ENCODE measurements around the gene CREB5.

The CREB5 gene

GRCh38 chr7:28564755-28565374 is 152.5 kb downstream of the CREB5 start:
- no peak for TF ChIP-seq REST (IDR thresholded peaks at IDR 0.05; ENCODE audit: insufficient read depth in 1 of 2, low read depth in 2 of 2, low read length in 2 of 2)
- no peak for TF ChIP-seq SIN3A (IDR thresholded peaks at IDR 0.05; ENCODE audit: borderline replicate concordance, insufficient read depth, low read length)
- TF ChIP-seq TAF1 (IDR thresholded peaks at IDR 0.05; ENCODE audit: borderline replicate concordance, insufficient read depth, low read length): no peak

- TF ChIP-seq FOXP2 (optimal IDR thresholded peaks at IDR 0.05; ENCODE audit: borderline replicate concordance, extremely low read depth, extremely low read length, insufficient read depth): no peak
- no peak for TF ChIP-seq SIN3A (IDR thresholded peaks at IDR 0.05; ENCODE audit: borderline replicate concordance, insufficient read depth, low read length)
- no peak for TF ChIP-seq TAF1 (IDR thresholded peaks at IDR 0.05; ENCODE audit: borderline replicate concordance, insufficient read depth, low read length)
These were observed 153.7 kb downstream of the CREB5 start for GRCh38 chr7:28565980-28566379.

- no peak for TF ChIP-seq POLR2AphosphoS5 (IDR thresholded peaks at IDR 0.05; ENCODE audit: low read depth, low read length)
- TF ChIP-seq SIN3A (IDR thresholded peaks at IDR 0.05; ENCODE audit: borderline replicate concordance, insufficient read depth, low read length): no peak
- no peak for TF ChIP-seq REST (IDR thresholded peaks at IDR 0.05; ENCODE audit: insufficient read depth in 1 of 2, low read depth in 2 of 2, low read length in 2 of 2)
- no peak for TF ChIP-seq TAF1 (IDR thresholded peaks at IDR 0.05; ENCODE audit: borderline replicate concordance, insufficient read depth, low read length)
- TF ChIP-seq FOXP2 (optimal IDR thresholded peaks at IDR 0.05; ENCODE audit: borderline replicate concordance, extremely low read depth, extremely low read length, insufficient read depth): no peak
These were observed 158.0 kb downstream of the CREB5 start for GRCh38 chr7:28570113-28570969.

GRCh38 chr7:28570970-28571288 is 158.6 kb downstream of the CREB5 start:
- TF ChIP-seq POLR2AphosphoS5 (IDR thresholded peaks at IDR 0.05; ENCODE audit: low read depth, low read length) (no peak), TAF1 (IDR thresholded peaks at IDR 0.05; ENCODE audit: borderline replicate concordance, insufficient read depth, low read length) (no peak), SIN3A (IDR thresholded peaks at IDR 0.05; ENCODE audit: borderline replicate concordance, insufficient read depth, low read length) (no peak), FOXP2 (optimal IDR thresholded peaks at IDR 0.05; ENCODE audit: borderline replicate concordance, extremely low read depth, extremely low read length, insufficient read depth) (no peak), REST (IDR thresholded peaks at IDR 0.05; ENCODE audit: insufficient read depth in 1 of 2, low read depth in 2 of 2, low read length in 2 of 2) (no peak)

GRCh38 chr7:28571405-28571804 is 159.1 kb downstream of the CREB5 start:
- no peak for TF ChIP-seq FOXP2 (optimal IDR thresholded peaks at IDR 0.05; ENCODE audit: borderline replicate concordance, extremely low read depth, extremely low read length, insufficient read depth)

- no peak for TF ChIP-seq SIN3A (IDR thresholded peaks at IDR 0.05; ENCODE audit: borderline replicate concordance, insufficient read depth, low read length)
These were observed 160.2 kb downstream of the CREB5 start for GRCh38 chr7:28572321-28573058.
